ENCODE data around the gene FRAT1.
A peak's percentile ranks its signal among the peaks of the same experiment; 100 is the strongest.
"Not testable (repeated sequence)": the region's sequence is repeated elsewhere in the genome, so short reads cannot be mapped to it uniquely, and the experiment has no call there.

The FRAT1 gene

GRCh38 chr10:97318772-97319651, at the start of gene FRAT1:
Gene FRAT1, plus strand, starts transcription at chr10:97319271. Its CDS starts 183 bp downstream, at chr10:97319454.
- Histone ChIP-seq H3K4me3 (ENCODE audit: low read length) (peak within 1 kb of the TSS; percentile 83), H3K4me1 (ENCODE audit: control insufficient read depth, insufficient read depth, low read length) (peaks cover 4% of the 10 kb centered on the region; the same call in 1 of the 2 replicates), H3K27me3 (ENCODE audit: control insufficient read depth, insufficient read depth, low read length) (peaks cover 9% of the 10 kb centered on the region; the same call in 1 of the 2 replicates), H3K36me3 (ENCODE audit: control insufficient read depth, insufficient read depth, low read length) (no peaks in the 10 kb centered on the region), H3K9me3 (ENCODE audit: control insufficient read depth, insufficient read depth, low read length) (no peaks in the 10 kb centered on the region), H3K27ac (ENCODE audit: low read length) (no peak within 1 kb of the TSS)
- WGBS (ENCODE audit: insufficient coverage, insufficient read length) = no CpG with 5 or more reads among the region's 79 CpGs
- no peak for DNase-seq (ENCODE audit: low read depth, low spot score)

GRCh38 chr10:97270523-97271154, 48.4 kb upstream of the FRAT1 start:
- Histone ChIP-seq H3K4me1 (ENCODE audit: control insufficient read depth, insufficient read depth, low read length) (peaks cover 2% of the 10 kb centered on the region; the same call in 1 of the 2 replicates), H3K36me3 (ENCODE audit: control insufficient read depth, insufficient read depth, low read length) (no peaks in the 10 kb centered on the region), H3K9me3 (ENCODE audit: control insufficient read depth, insufficient read depth, low read length) (no peaks in the 10 kb centered on the region), H3K27me3 (ENCODE audit: control insufficient read depth, insufficient read depth, low read length) (no peaks in the 10 kb centered on the region), H3K4me3 (ENCODE audit: low read length) (no peak overlapping the region), H3K27ac (ENCODE audit: low read length) (no peak overlapping the region)
- WGBS (ENCODE audit: insufficient coverage, insufficient read length) = 100% methylated on average over 1 of the region's 3 CpGs
- no peak for DNase-seq (ENCODE audit: low read depth, low spot score)

- H3K4me3 ChIP-seq (ENCODE audit: low read length) = no peak overlapping the region
- no peaks in the 10 kb centered on the region for H3K27me3 ChIP-seq (ENCODE audit: control insufficient read depth, insufficient read depth, low read length)
- H3K27ac ChIP-seq (ENCODE audit: low read length) = no peak overlapping the region
- H3K9me3 ChIP-seq (ENCODE audit: control insufficient read depth, insufficient read depth, low read length) = no peaks in the 10 kb centered on the region
- H3K4me1 ChIP-seq (ENCODE audit: control insufficient read depth, insufficient read depth, low read length) = no peaks in the 10 kb centered on the region
- H3K36me3 ChIP-seq (ENCODE audit: control insufficient read depth, insufficient read depth, low read length) = no peaks in the 10 kb centered on the region
- WGBS (ENCODE audit: insufficient coverage, insufficient read length) = no CpG with 5 or more reads among the region's 3 CpGs
- DNase-seq (ENCODE audit: low read depth, low spot score) = no peak
Measured at GRCh38 chr10:97273700-97274099, 45.4 kb upstream of the FRAT1 start.

- WGBS (ENCODE audit: insufficient coverage, insufficient read length) = no CpG with 5 or more reads among the region's 9 CpGs
- H3K4me3 ChIP-seq (ENCODE audit: low read length) = no peak overlapping the region
- H3K9me3 ChIP-seq (ENCODE audit: control insufficient read depth, insufficient read depth, low read length) = no peaks in the 10 kb centered on the region
- DNase-seq (ENCODE audit: low read depth, low spot score) = no peak
- no peaks in the 10 kb centered on the region for H3K27me3 ChIP-seq (ENCODE audit: control insufficient read depth, insufficient read depth, low read length)
- H3K4me1 ChIP-seq (ENCODE audit: control insufficient read depth, insufficient read depth, low read length) = no peaks in the 10 kb centered on the region
- H3K36me3 ChIP-seq (ENCODE audit: control insufficient read depth, insufficient read depth, low read length) = no peaks in the 10 kb centered on the region
- no peak overlapping the region for H3K27ac ChIP-seq (ENCODE audit: low read length)
Measured at GRCh38 chr10:97274828-97275227, 44.2 kb upstream of the FRAT1 start.

DNA sequence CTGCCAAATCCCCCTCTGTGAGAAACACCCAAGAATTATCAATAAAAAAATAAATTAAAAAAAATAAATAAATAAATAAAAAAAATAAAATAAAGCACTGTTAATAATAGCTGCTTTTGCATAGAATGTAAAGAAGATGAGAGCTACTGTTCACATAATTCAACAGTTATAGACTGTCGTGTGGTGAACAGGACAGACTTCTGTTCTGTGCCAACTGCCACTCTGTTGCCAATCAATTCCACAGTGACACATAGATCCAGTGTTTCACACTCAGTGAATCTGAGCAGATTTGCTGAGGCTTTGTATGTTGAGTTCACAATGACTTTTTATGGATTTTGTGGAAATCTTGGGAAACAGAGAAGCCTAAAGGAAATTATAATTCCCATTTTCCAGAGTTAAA, 41.5 kb upstream of the FRAT1 start:
- no peaks in the 10 kb centered on the region for H3K4me1 ChIP-seq (ENCODE audit: control insufficient read depth, insufficient read depth, low read length)
- no peaks in the 10 kb centered on the region for H3K9me3 ChIP-seq (ENCODE audit: control insufficient read depth, insufficient read depth, low read length)
- H3K27ac ChIP-seq (ENCODE audit: low read length) = no peak overlapping the region

GRCh38 chr10:97278491-97278989, 40.5 kb upstream of the FRAT1 start:
- H3K36me3 ChIP-seq (ENCODE audit: control insufficient read depth, insufficient read depth, low read length) = no peaks in the 10 kb centered on the region
- H3K27ac ChIP-seq (ENCODE audit: low read length) = no peak overlapping the region
- no peak for DNase-seq (ENCODE audit: low read depth, low spot score)
- no peaks in the 10 kb centered on the region for H3K4me1 ChIP-seq (ENCODE audit: control insufficient read depth, insufficient read depth, low read length)
- H3K9me3 ChIP-seq (ENCODE audit: control insufficient read depth, insufficient read depth, low read length) = no peaks in the 10 kb centered on the region
- H3K4me3 ChIP-seq (ENCODE audit: low read length) = no peak overlapping the region
- no peaks in the 10 kb centered on the region for H3K27me3 ChIP-seq (ENCODE audit: control insufficient read depth, insufficient read depth, low read length)

More for the DNA sequence above, 41.5 kb upstream of the FRAT1 start:
- H3K27me3 ChIP-seq (ENCODE audit: control insufficient read depth, insufficient read depth, low read length) = no peaks in the 10 kb centered on the region
- H3K36me3 ChIP-seq (ENCODE audit: control insufficient read depth, insufficient read depth, low read length) = no peaks in the 10 kb centered on the region
- no CpG with 5 or more reads among the region's 1 CpG for WGBS (ENCODE audit: insufficient coverage, insufficient read length)
- DNase-seq (ENCODE audit: low read depth, low spot score) = no peak
- no peak overlapping the region for H3K4me3 ChIP-seq (ENCODE audit: low read length)

DNA sequence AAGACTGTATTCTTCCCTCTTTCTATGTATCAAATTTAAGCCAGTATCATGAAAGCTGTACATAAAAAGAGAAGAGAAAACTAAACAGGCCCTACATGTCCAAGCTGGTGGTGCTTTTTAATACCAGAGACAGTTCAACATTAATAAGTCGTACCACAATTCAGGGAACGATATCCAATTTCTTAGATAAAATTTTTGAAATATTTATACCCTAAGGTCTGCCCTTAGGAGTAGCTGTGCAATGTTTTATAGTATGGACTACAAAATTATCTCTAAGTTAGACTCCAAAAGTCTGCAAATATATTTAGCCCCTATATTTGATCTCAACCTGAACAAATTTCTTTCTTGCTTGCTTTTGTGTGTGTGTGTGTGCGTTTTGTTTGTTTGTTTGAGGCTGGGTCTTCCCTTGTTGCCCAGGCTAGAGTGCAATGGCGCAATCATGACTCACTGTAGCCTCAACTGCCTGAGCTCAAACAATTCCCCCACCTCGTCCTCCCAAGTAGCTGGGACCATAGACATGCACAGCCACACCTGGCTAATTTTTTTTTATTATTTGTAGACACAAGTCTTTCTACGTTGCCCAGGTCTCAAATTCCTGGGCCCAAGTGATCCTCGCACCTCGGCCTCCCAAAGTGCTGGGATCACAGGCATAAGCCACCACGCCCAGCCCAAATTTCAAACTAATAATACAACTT, 39.8 kb upstream of the FRAT1 start:
- Histone ChIP-seq H3K27me3 (ENCODE audit: control insufficient read depth, insufficient read depth, low read length) (no peaks in the 10 kb centered on the region), H3K4me3 (ENCODE audit: low read length) (no peak overlapping the region), H3K9me3 (ENCODE audit: control insufficient read depth, insufficient read depth, low read length) (no peaks in the 10 kb centered on the region), H3K4me1 (ENCODE audit: control insufficient read depth, insufficient read depth, low read length) (no peaks in the 10 kb centered on the region), H3K36me3 (ENCODE audit: control insufficient read depth, insufficient read depth, low read length) (no peaks in the 10 kb centered on the region), H3K27ac (ENCODE audit: low read length) (no peak overlapping the region)
- WGBS (ENCODE audit: insufficient coverage, insufficient read length) = no CpG with 5 or more reads among the region's 9 CpGs
- DNase-seq (ENCODE audit: low read depth, low spot score) = no peak

DNA sequence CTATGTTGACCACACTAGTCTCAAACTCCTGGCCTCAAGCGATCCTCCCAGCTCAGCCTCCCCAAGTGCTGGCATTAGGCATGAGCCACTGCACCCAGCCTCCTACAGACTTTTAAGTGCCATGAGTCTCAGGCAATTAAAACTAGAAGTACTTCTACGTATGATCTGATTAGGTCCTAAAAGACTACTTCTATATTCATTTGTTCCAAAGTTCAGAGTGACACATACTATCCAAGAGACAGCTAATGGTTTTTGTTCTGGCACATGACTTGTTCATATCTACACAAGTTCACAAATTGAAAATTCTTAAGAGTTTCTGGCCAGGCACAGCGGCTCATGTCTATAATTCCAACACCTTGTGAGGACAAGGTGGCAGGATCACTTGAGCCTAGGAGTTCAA, 38.3 kb upstream of the FRAT1 start:
- H3K27me3 ChIP-seq (ENCODE audit: control insufficient read depth, insufficient read depth, low read length) = no peaks in the 10 kb centered on the region
- DNase-seq (ENCODE audit: low read depth, low spot score) = no peak
- no peaks in the 10 kb centered on the region for H3K4me1 ChIP-seq (ENCODE audit: control insufficient read depth, insufficient read depth, low read length)
- H3K36me3 ChIP-seq (ENCODE audit: control insufficient read depth, insufficient read depth, low read length) = no peaks in the 10 kb centered on the region
- WGBS (ENCODE audit: insufficient coverage, insufficient read length) = no CpG with 5 or more reads among the region's 3 CpGs
- H3K27ac ChIP-seq (ENCODE audit: low read length) = no peak overlapping the region
- no peaks in the 10 kb centered on the region for H3K9me3 ChIP-seq (ENCODE audit: control insufficient read depth, insufficient read depth, low read length)
- H3K4me3 ChIP-seq (ENCODE audit: low read length) = no peak overlapping the region

- DNase-seq (ENCODE audit: low read depth, low spot score); H3K4me3 ChIP-seq (ENCODE audit: low read length); H3K36me3 ChIP-seq (ENCODE audit: control insufficient read depth, insufficient read depth, low read length); H3K9me3 ChIP-seq (ENCODE audit: control insufficient read depth, insufficient read depth, low read length); H3K27ac ChIP-seq (ENCODE audit: low read length); H3K27me3 ChIP-seq (ENCODE audit: control insufficient read depth, insufficient read depth, low read length); H3K4me1 ChIP-seq (ENCODE audit: control insufficient read depth, insufficient read depth, low read length): not testable (repeated sequence)
- no CpG with 5 or more reads among the region's 13 CpGs for WGBS (ENCODE audit: insufficient coverage, insufficient read length)
Measured at GRCh38 chr10:97290076-97290475, 29.0 kb upstream of the FRAT1 start.

DNA sequence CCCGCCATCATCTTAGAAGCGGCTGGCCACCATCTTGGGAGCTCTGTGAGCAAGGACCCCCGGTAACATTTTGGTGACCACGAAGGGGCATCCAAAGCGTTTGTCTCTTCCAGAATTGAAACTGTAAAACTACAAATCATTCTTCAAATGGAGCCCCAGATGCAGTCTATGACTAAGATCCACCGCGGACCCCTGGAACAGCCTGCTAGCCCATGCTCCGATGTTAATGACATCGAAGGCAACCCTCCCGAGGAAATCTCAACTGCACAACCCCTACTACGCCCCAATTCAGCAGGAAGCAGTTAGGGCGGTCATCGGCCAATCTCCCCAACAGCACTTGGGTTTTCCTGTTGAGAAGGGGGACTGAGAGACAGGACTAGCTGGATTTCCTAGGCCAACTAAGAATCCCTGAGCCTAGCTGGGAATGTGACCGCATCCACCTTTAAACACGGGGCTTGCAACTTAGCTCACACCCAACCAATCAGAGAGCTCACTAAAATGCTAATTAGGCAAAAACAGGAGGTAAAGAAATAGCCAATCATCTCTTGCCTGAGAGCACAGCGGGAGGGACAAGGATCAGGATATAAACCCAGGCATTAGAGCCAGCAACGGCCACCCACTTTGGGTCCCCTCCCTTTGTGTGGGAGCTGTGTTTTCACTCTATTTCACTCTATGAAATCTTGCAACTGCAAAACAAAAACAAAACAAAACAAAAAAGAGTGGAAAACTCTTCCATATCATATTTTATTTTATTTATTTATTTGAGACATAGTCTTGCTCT, 28.3 kb upstream of the FRAT1 start:
- H3K4me1 ChIP-seq (ENCODE audit: control insufficient read depth, insufficient read depth, low read length); H3K4me3 ChIP-seq (ENCODE audit: low read length); H3K27ac ChIP-seq (ENCODE audit: low read length); DNase-seq (ENCODE audit: low read depth, low spot score); H3K27me3 ChIP-seq (ENCODE audit: control insufficient read depth, insufficient read depth, low read length); H3K36me3 ChIP-seq (ENCODE audit: control insufficient read depth, insufficient read depth, low read length); H3K9me3 ChIP-seq (ENCODE audit: control insufficient read depth, insufficient read depth, low read length): not testable (repeated sequence)
- no CpG with 5 or more reads among the region's 17 CpGs for WGBS (ENCODE audit: insufficient coverage, insufficient read length)

Measured in iPS DF 6.9 (cell line).